Measurements from ENCODE around the gene FLT1.

- TF ChIP-seq CTCF (conservative IDR thresholded peaks at IDR 0.05 in 1 of 2, IDR thresholded peaks at IDR 0.05 in 1 of 2; ENCODE audit: low read depth in 1 of 2, low read length in 2 of 2) (no peak), EZH2 (IDR thresholded peaks at IDR 0.05; ENCODE audit: low read length, missing control alignments) (no peak)
Observed at GRCh38 chr13:28485996-28486543, 8.9 kb downstream of the FLT1 start.

All from fibroblast of lung (primary cell).